HG03342 (cell line): Measurements from ENCODE around the gene TIMP3.
"Not testable (repeated sequence)": the region's sequence is repeated elsewhere in the genome, so short reads cannot be mapped to it uniquely, and the experiment has no call there.

Source experiments
- ATAC-seq: cut with Tn5 transposase; IDR thresholded peaks from one replicate; pipeline ENCODE4 v1.9.1; 2021; ENCODE audit warnings: mild to moderate bottlenecking, moderate library complexity; ENCODE audit not compliant: unreplicated experiment

Gene TIMP3

DNA sequence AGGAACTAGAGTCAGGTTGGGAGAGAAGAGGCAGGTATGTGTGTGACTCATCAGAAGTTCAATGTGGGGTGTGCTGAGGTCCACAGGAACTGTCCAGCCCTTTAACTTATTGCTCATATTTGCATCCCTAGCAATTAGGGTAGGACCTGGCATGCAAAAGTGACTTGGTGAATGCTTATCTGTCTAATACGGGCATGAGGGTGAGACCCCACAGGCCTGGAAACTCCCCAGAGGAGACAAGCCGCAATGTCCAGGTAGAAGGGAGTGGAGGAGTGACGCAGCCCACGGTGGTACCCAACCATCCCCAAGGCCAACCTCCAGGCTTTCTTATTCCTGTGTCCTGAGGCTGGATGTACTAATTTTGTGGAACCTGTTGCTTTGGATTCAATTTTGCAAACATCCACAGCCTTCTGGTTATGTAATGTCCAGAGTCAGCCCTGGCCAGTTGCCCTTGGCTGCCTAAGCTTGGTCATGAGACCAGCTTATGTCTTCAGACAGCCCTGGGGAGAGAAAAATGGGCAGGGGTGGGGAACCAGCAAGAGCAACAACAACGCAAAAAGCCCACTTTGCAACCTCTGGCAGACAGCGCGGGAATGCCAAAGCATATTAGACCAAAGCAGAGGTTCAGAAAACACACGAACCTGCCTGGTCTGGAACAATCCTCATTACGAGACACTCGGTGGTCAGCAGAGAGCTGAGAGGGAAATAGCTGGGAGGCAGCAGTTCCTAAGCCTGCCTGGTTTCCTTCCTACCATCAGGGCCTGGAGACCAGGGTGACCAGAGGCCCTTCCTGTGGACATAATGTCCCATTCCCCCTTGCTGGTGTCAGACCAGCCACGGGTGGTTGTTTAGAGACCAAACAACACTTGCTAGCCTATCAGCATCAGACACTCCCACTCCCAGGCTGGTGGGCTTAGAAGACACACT is 49.3 kb downstream of the TIMP3 start:
- no peak for ATAC-seq

- no peak for ATAC-seq
Observed at GRCh38 chr22:32852395-32853251, 51.1 kb downstream of the TIMP3 start.

DNA sequence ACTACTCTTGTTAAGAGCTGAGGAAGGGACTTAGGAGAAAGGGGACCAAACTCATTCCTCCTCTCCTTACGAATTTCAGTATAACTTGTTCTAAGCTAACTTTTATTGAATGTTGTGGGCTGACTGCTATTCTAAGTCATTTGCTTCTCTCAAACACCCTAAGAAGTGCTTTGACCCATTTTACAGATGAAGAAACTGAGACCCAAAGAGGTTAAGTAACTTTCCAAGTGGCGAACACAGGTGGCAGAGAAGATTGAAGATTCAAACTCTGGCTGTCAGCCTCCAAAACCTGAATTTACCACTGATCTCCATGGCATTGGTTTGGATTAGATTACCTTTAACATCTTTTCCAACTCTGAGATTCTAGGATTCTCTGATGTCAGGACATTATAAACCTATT is 52.2 kb downstream of the TIMP3 start:
- ATAC-seq = no peak

- ATAC-seq = no peak
Observed at GRCh38 chr22:32854351-32854804, 52.9 kb downstream of the TIMP3 start.

DNA sequence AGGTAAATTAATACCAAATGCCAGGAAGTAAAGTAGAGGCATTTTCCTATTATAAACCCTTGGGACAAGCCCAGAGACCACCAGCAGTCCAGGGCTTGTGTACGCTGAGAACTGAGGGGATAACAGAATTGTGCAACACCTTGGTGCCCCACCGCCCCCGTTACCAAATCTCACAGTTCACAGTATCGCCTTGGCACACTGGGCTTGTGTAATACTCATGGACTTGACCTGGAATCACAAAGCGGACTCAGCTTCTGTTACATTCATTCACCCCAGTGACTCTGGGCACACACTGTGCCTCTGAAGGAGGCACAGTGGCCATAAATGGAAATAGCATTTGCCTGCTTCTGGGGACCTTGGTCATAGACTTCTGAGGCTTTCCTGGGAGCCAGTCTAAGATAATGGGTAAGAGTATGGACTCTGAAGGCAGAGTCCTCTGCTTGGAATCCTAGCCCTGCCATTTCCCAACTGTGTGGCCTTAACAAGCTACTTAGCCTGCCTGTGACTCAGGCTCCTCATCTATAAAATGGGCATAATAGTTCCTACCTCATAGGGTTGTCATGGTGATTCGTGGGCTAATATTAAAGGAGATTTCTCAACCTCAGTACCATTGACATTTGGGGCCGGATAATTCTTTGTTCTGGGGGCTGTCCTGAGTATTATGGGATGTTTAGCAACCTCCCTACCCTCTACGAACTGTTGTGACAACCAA is 53.7 kb downstream of the TIMP3 start:
- no peak for ATAC-seq

- ATAC-seq = no peak
Observed at GRCh38 chr22:32858121-32858703, 56.7 kb downstream of the TIMP3 start.

DNA sequence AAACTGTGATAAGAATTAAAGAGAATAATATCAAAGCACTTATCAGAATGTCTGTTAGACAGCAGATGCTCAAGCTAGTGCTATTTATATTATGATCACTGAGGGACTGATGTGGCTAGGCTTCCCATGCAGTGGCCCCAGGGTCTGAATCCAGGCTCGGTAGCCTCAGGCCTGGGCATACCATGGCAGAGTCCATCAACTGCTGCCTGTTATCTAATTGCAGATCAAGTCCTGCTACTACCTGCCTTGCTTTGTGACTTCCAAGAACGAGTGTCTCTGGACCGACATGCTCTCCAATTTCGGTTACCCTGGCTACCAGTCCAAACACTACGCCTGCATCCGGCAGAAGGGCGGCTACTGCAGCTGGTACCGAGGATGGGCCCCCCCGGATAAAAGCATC is 57.5 kb downstream of the TIMP3 start:
- no peak for ATAC-seq

DNA sequence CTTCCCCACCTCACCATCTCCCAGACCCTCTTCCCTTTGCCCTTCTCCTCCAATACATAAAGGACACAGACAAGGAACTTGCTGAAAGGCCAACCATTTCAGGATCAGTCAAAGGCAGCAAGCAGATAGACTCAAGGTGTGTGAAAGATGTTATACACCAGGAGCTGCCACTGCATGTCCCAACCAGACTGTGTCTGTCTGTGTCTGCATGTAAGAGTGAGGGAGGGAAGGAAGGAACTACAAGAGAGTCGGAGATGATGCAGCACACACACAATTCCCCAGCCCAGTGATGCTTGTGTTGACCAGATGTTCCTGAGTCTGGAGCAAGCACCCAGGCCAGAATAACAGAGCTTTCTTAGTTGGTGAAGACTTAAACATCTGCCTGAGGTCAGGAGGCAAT is 58.2 kb downstream of the TIMP3 start:
- no peak for ATAC-seq

DNA sequence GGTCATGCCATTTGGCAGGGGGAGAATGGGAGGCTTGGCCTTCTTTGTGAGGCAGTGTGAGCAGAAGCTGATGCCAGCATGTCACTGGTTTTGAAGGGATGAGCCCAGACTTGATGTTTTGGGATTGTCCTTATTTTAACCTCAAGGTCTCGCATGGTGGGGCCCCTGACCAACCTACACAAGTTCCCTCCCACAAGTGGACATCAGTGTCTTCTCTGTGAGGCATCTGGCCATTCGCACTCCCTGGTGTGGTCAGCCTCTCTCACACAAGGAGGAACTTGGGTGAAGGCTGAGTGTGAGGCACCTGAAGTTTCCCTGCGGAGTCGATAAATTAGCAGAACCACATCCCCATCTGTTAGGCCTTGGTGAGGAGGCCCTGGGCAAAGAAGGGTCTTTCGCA is 59.8 kb downstream of the TIMP3 start:
- no peak for ATAC-seq

DNA sequence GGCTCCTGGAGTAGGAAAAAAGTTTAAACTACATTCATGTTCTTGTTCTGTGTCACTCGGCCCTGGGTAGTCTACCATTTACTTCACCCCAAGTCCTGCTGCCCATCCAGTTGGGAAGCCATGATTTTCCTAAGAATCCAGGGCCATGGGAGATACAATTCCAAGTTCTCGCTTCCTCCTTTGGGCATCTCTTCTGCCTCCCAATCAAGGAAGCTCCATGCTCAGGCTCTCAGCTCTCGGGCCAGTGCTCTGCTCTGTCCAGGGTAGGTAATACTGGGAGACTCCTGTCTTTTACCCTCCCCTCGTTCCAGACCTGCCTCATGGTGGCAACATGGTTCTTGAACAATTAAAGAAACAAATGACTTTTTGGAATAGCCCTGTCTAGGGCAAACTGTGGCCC is 60.6 kb downstream of the TIMP3 start:
- no peak for ATAC-seq

GRCh38 chr22:32862936-32863661 is 61.6 kb downstream of the TIMP3 start:
- no peak for ATAC-seq

- ATAC-seq = no peak
Observed at GRCh38 chr22:32864041-32864440, 62.5 kb downstream of the TIMP3 start.

DNA sequence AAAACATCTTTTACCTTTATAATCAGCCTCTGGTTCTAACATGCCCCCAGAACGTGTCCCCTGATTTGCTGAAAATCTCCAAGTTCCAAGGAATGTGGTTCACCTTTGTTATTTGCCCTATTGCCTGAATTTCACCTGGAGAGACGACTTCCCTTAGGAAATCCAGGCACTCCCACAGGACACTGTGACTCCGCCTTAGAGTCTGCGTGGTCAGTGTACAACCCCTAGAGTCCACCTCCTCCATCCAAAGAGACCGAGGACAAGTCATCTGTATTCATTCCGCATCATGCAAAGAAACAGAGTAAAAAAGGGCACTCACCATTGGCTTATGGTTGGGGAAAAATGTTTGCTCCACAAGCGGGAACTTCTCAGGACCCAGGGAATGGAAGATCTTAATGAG is 63.1 kb downstream of the TIMP3 start:
- no peak for ATAC-seq

DNA sequence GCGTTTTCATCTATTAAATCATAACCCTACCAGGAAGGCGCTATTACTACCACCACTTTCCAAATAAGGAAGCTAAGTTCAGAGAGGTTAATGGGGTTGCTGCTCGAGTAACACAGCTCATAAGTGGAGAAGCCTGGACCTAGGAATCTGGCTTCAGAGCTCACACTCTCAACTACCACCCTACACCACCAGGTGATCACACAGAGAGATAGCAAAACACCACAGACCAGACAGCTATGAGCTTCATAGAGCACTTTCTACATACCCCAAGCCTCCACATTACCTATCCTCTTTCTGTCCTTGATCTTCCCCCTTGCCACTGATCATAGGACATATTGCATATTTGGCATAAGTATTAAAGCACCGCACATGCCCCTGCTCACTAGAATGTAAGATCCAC is 65.4 kb downstream of the TIMP3 start:
- ATAC-seq = no peak

GRCh38 chr22:32868946-32869345 is 67.4 kb downstream of the TIMP3 start:
- no peak for ATAC-seq

GRCh38 chr22:32870474-32870873 is 69.0 kb downstream of the TIMP3 start:
- ATAC-seq = no peak

GRCh38 chr22:32873604-32874003 is 72.1 kb downstream of the TIMP3 start:
- not testable (repeated sequence) for ATAC-seq

- no peak for ATAC-seq
Observed at GRCh38 chr22:32874385-32874784, 72.9 kb downstream of the TIMP3 start.

DNA sequence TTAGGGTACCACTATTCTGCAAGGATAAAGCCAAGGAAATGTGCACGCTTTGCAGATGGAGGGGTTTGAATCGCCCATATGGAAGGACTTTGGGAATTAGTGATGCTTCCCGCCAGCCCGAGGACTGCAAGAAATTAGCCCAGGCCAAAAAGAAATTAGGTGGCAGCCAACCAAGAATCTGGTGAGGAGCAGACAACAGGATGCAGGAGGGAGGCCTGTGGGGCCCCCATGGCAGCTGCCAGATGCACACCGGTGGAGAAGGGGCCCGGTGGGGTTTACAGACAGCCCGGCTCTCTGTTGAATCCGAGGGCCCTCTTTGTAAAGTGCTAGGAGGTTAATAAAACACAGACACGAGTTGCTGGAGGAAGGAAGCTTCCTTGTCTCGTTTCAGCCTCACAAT is 73.5 kb downstream of the TIMP3 start:
- ATAC-seq = no peak

- ATAC-seq = no peak
Observed at GRCh38 chr22:32876516-32876915, 75.0 kb downstream of the TIMP3 start.
